Fibroblast of the aortic adventitia (primary cell): ENCODE results near the gene MED16. TPM values are rescaled to one million over a fixed set of nuclear protein-coding genes. Genes with fewer than 3 reads are reported as not detected.
A peak's percentile ranks its signal among the peaks of the same experiment; 100 is the strongest.

Experiments
- DNase-seq: peaks from one replicate; pipeline ENCODE4 v3.0.0-alpha.2; 2010; ENCODE audit warnings: low read depth
- H3K4me3 ChIP-seq: 2 replicates; pipeline ENCODE4 v1.5.1; 2011; ENCODE audit warnings: low read depth, mild to moderate bottlenecking, control low read depth, low read length, moderate library complexity
- total RNA-seq: library from RNA; depleted of rRNA; stranded (reverse); fragments of >200 nt; gene quantifications from 2 replicates; pipeline ENCODE4 v1.2.3, GENCODE V29; 2012; ENCODE audit warnings: low replicate concordance
- TF ChIP-seq, protein P1 (sequence below): IDR thresholded peaks from 2 replicates; pipeline ENCODE4 v1.5.1; 2011; ENCODE audit warnings: mild to moderate bottlenecking, low read length, control low read depth, inconsistent platforms; ENCODE audit not compliant: insufficient read depth

The MED16 gene, protein sequence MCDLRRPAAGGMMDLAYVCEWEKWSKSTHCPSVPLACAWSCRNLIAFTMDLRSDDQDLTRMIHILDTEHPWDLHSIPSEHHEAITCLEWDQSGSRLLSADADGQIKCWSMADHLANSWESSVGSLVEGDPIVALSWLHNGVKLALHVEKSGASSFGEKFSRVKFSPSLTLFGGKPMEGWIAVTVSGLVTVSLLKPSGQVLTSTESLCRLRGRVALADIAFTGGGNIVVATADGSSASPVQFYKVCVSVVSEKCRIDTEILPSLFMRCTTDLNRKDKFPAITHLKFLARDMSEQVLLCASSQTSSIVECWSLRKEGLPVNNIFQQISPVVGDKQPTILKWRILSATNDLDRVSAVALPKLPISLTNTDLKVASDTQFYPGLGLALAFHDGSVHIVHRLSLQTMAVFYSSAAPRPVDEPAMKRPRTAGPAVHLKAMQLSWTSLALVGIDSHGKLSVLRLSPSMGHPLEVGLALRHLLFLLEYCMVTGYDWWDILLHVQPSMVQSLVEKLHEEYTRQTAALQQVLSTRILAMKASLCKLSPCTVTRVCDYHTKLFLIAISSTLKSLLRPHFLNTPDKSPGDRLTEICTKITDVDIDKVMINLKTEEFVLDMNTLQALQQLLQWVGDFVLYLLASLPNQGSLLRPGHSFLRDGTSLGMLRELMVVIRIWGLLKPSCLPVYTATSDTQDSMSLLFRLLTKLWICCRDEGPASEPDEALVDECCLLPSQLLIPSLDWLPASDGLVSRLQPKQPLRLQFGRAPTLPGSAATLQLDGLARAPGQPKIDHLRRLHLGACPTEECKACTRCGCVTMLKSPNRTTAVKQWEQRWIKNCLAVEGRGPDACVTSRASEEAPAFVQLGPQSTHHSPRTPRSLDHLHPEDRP
- 21.0 and 24.5 TPM in 2 replicates for total RNA-seq

DNA sequence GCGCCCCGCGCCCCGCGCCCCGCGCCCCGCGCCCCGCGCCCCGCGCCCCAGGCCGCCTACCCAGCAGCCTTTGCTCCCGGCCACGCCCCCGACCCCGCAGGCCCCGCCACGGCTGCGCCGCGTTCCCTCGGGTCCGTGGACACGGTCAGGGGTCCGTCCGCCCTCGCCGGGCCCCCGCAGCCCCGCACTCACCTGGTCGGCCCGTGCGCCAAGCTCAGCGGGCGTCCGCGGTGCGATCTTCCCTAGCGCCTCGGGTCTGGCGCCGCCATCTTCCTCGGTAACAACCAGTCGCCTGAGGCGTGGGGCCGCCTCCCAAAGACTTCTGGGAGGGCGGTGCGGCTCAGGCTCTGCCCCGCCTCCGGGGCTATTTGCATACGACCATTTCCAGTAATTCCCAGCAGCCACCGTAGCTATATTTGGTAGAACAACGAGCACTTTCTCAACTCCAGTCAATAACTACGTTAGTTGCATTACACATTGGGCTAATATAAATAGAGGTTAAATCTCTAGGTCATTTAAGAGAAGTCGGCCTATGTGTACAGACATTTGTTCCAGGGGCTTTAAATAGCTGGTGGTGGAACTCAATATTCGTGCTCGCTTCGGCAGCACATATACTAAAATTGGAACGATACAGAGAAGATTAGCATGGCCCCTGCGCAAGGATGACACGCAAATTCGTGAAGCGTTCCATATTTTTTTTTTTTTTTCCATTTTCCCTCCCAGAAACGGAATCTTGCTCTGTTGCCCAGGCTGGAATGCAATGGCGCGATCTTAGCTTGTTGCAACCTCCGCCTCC lies at the start of gene MED16, which contains the start of gene RNU6-9:
TSS of gene MED16 (minus strand) at position 294 of the 796 bp plus-strand sequence. CDS start 2,056 bp downstream, outside the sequence.
TSS of gene RNU6-9 (plus strand) at position 591 of the 796 bp plus-strand sequence.
- TF ChIP-seq, protein P1, sequence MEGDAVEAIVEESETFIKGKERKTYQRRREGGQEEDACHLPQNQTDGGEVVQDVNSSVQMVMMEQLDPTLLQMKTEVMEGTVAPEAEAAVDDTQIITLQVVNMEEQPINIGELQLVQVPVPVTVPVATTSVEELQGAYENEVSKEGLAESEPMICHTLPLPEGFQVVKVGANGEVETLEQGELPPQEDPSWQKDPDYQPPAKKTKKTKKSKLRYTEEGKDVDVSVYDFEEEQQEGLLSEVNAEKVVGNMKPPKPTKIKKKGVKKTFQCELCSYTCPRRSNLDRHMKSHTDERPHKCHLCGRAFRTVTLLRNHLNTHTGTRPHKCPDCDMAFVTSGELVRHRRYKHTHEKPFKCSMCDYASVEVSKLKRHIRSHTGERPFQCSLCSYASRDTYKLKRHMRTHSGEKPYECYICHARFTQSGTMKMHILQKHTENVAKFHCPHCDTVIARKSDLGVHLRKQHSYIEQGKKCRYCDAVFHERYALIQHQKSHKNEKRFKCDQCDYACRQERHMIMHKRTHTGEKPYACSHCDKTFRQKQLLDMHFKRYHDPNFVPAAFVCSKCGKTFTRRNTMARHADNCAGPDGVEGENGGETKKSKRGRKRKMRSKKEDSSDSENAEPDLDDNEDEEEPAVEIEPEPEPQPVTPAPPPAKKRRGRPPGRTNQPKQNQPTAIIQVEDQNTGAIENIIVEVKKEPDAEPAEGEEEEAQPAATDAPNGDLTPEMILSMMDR = no peak
- peak; percentile 95 for DNase-seq
- H3K4me3 ChIP-seq = peak within 1 kb of the TSS; percentile 83

DNA sequence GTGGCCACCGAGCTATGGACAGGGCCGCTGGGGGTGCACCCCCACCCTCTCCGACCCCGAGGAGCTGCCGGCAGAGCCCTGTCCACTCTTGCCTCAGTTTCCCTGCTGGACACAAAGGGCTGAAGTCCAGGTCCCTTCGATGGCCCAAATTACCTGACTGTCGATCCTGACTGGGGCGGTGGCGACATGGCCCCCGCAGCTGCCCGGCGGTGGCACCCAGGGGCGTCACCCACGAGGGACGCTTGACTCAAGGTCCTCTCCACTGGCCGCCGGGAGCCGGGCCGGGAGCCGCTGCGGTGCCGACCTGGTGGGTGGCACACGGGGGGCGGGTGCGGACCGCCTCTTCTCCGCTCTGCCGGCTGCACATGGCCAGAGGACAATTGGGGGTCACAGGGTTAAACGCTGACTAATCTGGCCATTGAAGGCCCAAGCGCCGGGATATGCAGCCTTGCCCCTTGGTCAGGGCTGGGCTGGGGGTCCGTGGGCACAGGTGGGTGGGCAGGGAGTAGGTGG lies 49.2 kb upstream of the MED16 start:
- TF ChIP-seq, protein P1 = no peak
- no peak for DNase-seq
- H3K4me3 ChIP-seq = no peak overlapping the region

DNA sequence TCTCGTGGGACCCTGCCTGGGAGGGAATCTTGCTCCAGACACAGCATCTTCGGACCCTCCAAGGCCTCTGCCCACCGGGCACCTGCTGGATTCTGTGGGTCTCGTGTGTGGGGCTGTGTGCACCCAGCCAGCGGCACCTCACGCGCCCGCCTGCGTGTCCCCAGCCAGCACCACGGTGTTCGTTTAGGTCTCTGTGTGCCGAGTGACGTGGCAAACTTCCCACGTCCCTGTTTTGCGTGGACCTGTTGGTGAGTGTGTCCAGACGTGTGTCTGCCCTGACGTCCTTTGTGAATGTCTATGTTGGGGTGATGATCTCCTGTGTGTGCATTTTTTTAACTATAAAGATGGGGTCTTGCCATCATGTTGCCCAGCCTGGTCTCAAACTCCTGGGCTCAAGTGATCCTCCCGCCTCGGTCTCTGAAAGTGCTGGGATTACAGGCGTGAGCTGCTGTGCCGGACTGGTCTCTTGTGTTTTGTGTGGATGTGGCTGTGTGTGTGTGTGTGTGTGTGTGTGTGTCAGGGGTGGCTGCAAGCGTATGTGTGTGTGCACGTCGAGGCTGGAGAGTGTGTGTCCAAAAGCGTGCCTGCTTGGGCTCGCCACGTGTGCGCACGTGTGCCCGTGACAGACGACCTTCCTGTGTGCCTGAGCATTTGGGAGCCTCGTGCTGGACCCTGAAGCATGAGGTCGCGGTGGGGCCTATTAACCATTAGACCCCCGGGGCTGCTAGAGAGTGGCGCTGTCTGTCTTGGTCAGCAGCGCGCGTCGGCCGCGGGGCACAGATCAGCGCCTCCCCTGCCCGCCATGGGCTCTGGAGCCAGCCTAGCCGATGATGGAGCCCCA lies 48.5 kb upstream of the MED16 start:
- H3K4me3 ChIP-seq = peak overlapping the region; percentile 42
- TF ChIP-seq, protein P1 = no peak
- DNase-seq = no peak

DNA sequence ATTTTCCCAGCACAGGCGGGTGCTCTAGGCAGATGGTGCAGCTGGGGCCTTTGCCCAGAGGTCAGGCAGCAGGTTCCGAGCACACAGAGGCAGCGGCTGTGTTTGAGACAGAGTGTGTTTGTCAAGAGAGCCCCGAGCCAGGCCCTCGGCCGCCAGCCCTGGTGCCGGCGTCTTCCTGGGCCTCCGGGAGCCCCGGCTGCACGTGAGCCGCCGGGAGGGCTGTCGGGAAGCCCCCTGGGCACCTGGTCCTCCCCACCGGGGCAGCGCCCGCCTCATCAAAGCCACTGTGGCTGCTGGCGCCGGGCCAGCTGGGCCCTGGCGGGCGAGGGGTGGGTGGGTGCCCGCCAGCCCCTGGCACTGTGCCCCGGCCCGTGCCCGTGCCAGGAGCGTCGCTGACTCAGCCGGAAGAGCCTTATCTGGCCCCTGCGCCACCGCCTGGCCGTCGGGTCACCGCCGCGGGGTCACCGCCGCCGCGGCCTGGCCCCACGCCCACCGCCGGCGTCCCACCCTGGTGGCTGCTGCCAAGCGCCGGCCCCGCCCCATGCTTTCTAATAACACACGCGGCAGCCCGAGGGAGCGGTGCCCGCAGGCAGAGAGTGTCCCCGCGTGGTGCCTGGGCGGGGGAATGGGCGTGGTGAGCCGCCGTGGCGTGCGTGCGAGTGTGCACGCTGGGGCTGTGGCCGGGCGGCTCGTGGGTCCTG lies 47.8 kb upstream of the MED16 start:
- TF ChIP-seq, protein P1 = no peak
- peak overlapping the region; percentile 42 for H3K4me3 ChIP-seq
- peak; percentile 83 for DNase-seq

DNA sequence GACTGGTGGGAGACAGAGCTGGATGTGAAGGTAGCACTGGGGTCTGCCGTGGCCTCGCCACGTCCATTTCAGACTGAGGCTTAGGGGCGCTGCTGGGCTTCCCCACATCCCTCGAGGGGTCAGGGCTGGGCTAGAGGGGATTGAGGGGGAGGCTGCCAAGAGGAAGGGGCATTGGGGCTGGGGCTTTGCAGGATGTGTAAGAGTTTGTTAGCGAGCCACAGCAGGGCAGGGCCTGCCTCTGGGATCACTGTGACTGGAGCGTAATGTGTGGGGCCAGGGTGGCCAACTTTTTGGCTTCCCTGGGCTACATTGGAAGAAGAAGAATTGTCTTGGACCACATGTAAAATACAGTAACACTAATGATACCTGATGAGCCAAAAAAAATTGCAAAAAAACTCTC lies 46.9 kb upstream of the MED16 start:
- no peak for DNase-seq
- TF ChIP-seq, protein P1 = no peak
- H3K4me3 ChIP-seq = no peak overlapping the region
